CD1c-positive myeloid dendritic cell (primary cell): ENCODE results near the gene HOXD8.
A peak's percentile ranks its signal among the peaks of the same experiment; 100 is the strongest.

Experiments used
- DNase-seq: peaks from one replicate; pipeline ENCODE4 v3.0.0-alpha.2; 2016; ENCODE audit errors: extremely low spot score

HOXD8 gene

DNA sequence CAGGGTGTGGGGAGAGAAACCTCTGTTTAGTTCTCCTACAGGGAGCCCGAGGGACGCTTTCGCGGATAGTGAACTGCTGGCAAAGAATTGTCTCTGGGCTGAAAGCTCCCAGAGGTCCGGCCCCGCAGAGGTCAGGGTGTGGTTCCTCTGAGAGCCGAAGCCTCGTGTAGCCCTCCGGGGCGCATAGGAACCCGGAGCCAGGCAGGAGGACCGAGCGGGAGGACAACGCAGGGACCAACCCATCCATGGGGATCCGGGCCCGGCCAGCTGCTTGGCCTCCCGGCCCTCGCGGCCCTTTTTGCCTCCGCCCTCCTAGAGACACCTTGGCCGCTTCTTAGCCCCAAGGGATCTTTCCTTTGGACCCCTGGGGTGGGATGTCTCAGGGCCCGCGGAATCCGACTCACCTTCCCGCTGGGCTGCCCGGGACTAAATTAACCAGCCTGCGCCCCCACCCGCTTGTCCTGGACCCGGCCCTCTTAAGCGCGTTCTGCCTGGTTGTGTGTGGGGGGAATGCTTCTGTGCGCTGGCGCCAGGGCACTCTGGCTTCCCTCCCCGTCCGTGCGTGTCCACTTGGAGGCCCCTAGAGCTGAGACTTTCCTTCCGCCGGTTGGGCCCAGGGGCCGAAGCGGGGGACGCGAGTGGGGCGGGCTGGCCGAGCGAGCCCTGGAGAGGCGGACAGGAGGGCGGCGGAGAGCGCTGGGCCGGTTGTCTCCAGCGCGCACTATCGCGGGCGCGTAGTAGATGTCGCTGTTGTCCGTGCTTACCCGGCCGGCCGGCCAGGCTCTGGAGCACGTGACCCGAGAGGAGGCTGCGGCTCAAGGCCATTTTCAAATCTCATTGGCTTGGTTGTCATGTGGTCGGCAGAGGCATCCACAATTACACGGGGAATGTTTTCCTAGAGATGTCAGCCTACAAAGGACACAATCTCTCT is 13.4 kb upstream of the HOXD8 start, which contains the start of gene HOXD10:
TSS of gene HOXD10 (plus strand) at position 896 of the 931 bp plus-strand sequence. CDS start 56 bp downstream, outside the sequence.
- DNase-seq: no peak

DNA sequence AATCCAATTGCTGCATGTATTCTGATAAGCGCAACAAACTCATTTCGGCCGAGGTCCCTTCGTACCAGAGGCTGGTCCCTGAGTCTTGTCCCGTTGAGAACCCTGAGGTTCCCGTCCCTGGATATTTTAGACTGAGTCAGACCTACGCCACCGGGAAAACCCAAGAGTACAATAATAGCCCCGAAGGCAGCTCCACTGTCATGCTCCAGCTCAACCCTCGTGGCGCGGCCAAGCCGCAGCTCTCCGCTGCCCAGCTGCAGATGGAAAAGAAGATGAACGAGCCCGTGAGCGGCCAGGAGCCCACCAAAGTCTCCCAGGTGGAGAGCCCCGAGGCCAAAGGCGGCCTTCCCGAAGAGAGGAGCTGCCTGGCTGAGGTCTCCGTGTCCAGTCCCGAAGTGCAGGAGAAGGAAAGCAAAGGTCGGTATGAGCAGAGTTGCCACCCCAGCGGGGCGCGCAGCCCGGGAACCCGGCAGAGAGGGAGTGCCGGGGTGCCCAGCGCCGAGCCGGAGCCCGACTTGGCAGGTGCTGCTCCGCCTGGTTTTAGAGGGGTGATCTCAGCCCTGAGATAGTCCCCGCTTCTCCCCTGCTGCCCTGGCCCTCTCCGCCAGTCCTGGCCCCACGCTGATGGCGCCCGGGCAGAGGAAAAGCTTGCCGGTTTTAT is 12.2 kb upstream of the HOXD8 start:
- DNase-seq: no peak

- DNase-seq: no peak
These were observed 11.6 kb upstream of the HOXD8 start for GRCh38 chr2:176117823-176118371.

DNA sequence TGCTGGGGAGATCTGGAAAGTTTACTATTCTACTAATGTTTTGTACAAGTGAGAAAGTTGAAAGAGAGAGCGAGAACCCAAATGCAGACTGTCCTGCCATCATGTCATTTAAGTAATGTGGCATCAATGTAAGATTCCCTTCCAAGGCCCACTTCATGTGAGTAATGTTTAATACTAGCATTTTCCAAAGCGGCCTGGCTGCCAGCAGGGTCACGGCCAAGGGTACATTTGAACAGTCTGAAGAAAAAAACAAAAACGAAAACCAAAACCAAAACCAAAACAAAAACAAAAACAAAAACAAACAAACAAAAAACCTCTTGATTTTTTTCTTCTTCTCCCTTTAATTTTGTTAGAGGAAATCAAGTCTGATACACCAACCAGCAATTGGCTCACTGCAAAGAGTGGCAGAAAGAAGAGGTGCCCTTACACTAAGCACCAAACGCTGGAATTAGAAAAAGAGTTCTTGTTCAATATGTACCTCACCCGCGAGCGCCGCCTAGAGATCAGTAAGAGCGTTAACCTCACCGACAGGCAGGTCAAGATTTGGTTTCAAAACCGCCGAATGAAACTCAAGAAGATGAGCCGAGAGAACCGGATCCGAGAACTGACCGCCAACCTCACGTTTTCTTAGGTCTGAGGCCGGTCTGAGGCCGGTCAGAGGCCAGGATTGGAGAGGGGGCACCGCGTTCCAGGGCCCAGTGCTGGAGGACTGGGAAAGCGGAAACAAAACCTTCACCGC is 10.7 kb upstream of the HOXD8 start:
- peak; percentile 43 for DNase-seq

GRCh38 chr2:176120364-176121189 is 8.9 kb upstream of the HOXD8 start:
- no peak for DNase-seq

GRCh38 chr2:176121190-176122051 is 8.1 kb upstream of the HOXD8 start:
- DNase-seq: no peak

DNA sequence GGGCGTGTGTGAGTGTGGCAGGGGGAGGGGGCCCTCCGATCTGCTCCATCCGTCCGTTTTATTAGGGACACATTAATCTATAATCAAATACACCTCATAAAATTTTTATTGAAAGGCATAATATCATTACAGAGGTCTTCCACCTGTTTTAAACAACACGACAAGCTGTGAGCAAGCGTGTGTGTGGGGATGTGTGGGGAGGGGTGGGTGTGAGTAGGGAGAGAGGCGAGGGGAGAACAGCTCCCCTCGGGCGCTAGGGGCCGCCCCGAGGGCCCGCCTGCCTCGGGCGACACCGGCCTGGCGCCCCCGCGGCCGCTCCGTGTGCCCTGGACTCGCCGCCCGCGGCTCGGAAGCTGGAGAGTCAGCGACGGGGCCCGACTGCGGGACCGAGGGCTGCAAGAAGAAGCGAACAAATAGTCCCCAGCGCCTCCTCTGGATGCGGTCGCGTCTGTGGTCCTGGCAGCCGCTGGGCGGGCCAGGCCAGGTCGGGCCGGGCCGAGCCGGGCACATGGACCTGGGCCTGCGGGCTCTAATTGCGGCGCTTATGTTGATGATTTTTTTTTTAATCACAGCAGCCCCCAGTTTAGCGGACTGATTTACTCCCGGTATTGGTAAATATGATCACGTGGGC is 7.3 kb upstream of the HOXD8 start:
- no peak for DNase-seq

GRCh38 chr2:176122683-176123410 is 6.7 kb upstream of the HOXD8 start, which contains the start of gene HOXD9:
TSS of gene HOXD9 (plus strand) at chr2:176122719. CDS start at chr2:176122769, 50 bp downstream.
- no peak for DNase-seq

DNA sequence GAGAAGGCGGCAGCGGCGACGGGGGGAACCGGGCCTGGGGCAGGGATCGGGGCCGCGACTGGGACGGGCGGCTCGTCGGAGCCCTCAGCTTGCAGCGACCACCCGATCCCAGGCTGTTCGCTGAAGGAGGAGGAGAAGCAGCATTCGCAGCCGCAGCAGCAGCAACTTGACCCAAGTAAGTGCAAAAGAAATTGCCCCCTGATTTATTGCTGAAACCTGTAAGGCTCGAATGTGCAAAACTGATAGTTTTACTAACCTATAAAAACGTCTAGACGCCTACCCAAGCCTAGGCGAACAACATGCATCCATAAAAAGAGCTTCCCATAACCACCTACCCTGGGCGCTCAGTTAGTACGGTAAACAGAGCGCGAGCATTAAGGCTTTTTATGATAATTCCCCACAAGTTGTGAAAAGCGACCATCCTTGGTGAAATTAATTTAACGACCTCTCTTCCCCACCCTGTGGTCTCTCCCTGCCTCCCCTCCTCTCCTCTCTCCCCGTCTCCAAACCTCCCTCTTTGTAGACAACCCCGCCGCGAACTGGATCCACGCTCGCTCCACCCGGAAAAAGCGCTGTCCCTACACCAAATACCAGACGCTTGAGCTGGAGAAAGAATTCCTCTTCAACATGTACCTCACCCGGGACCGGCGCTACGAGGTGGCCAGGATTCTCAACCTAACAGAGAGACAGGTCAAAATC is 5.9 kb upstream of the HOXD8 start:
- DNase-seq: no peak

- no peak for DNase-seq
These were observed 5.2 kb upstream of the HOXD8 start for GRCh38 chr2:176124110-176124946.

GRCh38 chr2:176124947-176125771 is 4.3 kb upstream of the HOXD8 start:
- DNase-seq: no peak

- no peak for DNase-seq
These were observed 3.8 kb upstream of the HOXD8 start for GRCh38 chr2:176125772-176126054.

DNA sequence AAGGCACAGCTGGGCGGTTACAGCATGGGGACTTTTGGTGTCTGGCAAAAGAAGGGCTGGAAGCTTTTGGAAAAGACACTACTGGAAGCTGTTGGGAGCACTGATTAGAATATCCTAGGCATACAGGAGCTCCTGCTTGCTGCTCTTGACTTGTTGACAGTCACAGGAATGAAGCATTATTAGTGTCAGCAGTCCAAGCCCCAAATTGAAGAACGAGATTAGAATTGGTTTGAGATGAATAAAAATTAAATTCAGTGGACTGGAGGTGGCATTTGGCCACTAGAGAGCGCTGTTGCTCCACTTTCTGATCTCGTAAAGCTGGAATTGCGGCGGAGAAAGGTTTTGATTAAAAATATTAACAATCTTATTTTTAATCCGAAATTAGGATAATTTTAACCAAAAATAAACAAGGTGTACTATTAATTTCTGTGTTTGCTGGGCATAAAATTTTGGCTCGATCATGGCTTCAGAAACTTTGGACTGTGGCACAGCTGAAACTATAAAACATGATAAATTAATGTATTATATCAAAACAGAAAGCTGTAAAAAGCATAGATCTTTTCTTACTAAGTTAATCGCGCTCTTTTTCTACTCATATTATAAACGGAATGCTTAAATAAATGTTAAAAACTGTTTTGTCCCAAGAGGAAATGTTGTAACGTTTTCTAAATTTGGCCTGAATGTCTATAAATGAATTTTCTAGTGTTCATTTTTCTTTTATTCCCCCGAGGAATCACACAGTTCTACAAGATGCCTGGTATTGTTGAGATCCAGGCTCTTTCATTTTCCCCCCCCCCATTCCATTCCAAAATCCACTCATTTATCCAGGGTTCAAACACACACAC is 2.4 kb upstream of the HOXD8 start:
- DNase-seq: peak; percentile 78

GRCh38 chr2:176127774-176128072 is 1.8 kb upstream of the HOXD8 start:
- DNase-seq: no peak

GRCh38 chr2:176128172-176128981 is 1.1 kb upstream of the HOXD8 start:
- DNase-seq: no peak
